ENCODE measurements around the gene COL4A2. TPM values are rescaled to one million over a fixed set of nuclear protein-coding genes. Genes with fewer than 3 reads are reported as not detected.

COL4A2 gene
- total and polyA plus RNA-seq, 4 donors: 8.0 to 45.2 (median 40.3) TPM

GRCh38 chr13:110555601-110556223 is 248.6 kb downstream of the COL4A2 start (continued):
- no peak for TF ChIP-seq CTCF (IDR thresholded peaks at IDR 0.05; ENCODE audit: low read depth, low read length, missing input control)
- TF ChIP-seq ATF3 (IDR thresholded peaks at IDR 0.05): no peak
- no peak for TF ChIP-seq JUND (IDR thresholded peaks at IDR 0.05)
- TF ChIP-seq FOXA1 (IDR thresholded peaks at IDR 0.05): no peak
- TF ChIP-seq NR2F2 (IDR thresholded peaks at IDR 0.05): no peak
- TF ChIP-seq FOXA2 (IDR thresholded peaks at IDR 0.05): peak; percentile 40

- peak overlapping the region; percentile 47 for H3K27ac ChIP-seq (ENCODE audit: low read depth in 1 of 2, low read length in 2 of 2)
Observed at GRCh38 chr13:110556224-110556606, 249.1 kb downstream of the COL4A2 start.

More at GRCh38 chr13:110556224-110556606, 249.1 kb downstream of the COL4A2 start:
- Histone ChIP-seq H3K4me1 (ENCODE audit: control insufficient read depth in 4 of 4, insufficient read depth in 4 of 4, low read length in 3 of 4) (peaks cover 13 to 61% (median 51%) of the 10 kb centered on the region in 4 donors), H3K9ac (ENCODE audit: low read depth in 1 of 2, low read length in 2 of 2) (no peak overlapping the region), H3K9me3 (ENCODE audit: control insufficient read depth in 4 of 4, low read length in 3 of 4) (no peaks in the 10 kb centered on the region), H3K4me3 (ENCODE audit: low read depth in 1 of 3, low read length in 3 of 3) (no peak overlapping the region), H3K36me3 (ENCODE audit: control insufficient read depth in 4 of 4, insufficient read depth in 3 of 4, low read depth in 1 of 4, low read length in 3 of 4) (peaks cover 0 to 10% (median 7%) of the 10 kb centered on the region in 4 donors), H3K27me3 (ENCODE audit: control insufficient read depth in 4 of 4, insufficient read depth in 4 of 4, low read length in 3 of 4) (no peaks in the 10 kb centered on the region)
- 71% methylated on average over 1 of the region's 1 CpG for WGBS
- no peak for DNase-seq (ENCODE audit: low spot score)
- TF ChIP-seq FOXA2 (IDR thresholded peaks at IDR 0.05): no peak
- no peak for TF ChIP-seq ZBTB33 (IDR thresholded peaks at IDR 0.05)
- no peak for TF ChIP-seq FOXA1 (IDR thresholded peaks at IDR 0.05)
- TF ChIP-seq REST (IDR thresholded peaks at IDR 0.05): no peak
- no peak for TF ChIP-seq EGR1 (IDR thresholded peaks at IDR 0.05; ENCODE audit: low read depth in 2 of 2)
- TF ChIP-seq SP1 (IDR thresholded peaks at IDR 0.05): no peak
- TF ChIP-seq ATF3 (IDR thresholded peaks at IDR 0.05): no peak
- TF ChIP-seq JUND (IDR thresholded peaks at IDR 0.05): no peak
- TF ChIP-seq YY1 (IDR thresholded peaks at IDR 0.05): no peak
- TF ChIP-seq CTCF (IDR thresholded peaks at IDR 0.05; ENCODE audit: low read depth, low read length, missing input control): no peak

Data from liver (tissue), 9 donors.